IPS DF 4.7 (cell line): ENCODE data around the gene ZBTB44.
"Not testable (repeated sequence)": the region's sequence is repeated elsewhere in the genome, so short reads cannot be mapped to it uniquely, and the experiment has no call there.

Source experiments
- DNase-seq: peaks from one replicate; pipeline ENCODE4 v3.0.0-alpha.2; 2013; ENCODE audit warnings: low spot score; ENCODE audit errors: extremely low read depth

Gene ZBTB44, protein sequence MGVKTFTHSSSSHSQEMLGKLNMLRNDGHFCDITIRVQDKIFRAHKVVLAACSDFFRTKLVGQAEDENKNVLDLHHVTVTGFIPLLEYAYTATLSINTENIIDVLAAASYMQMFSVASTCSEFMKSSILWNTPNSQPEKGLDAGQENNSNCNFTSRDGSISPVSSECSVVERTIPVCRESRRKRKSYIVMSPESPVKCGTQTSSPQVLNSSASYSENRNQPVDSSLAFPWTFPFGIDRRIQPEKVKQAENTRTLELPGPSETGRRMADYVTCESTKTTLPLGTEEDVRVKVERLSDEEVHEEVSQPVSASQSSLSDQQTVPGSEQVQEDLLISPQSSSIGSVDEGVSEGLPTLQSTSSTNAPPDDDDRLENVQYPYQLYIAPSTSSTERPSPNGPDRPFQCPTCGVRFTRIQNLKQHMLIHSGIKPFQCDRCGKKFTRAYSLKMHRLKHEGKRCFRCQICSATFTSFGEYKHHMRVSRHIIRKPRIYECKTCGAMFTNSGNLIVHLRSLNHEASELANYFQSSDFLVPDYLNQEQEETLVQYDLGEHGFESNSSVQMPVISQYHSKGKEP

DNA sequence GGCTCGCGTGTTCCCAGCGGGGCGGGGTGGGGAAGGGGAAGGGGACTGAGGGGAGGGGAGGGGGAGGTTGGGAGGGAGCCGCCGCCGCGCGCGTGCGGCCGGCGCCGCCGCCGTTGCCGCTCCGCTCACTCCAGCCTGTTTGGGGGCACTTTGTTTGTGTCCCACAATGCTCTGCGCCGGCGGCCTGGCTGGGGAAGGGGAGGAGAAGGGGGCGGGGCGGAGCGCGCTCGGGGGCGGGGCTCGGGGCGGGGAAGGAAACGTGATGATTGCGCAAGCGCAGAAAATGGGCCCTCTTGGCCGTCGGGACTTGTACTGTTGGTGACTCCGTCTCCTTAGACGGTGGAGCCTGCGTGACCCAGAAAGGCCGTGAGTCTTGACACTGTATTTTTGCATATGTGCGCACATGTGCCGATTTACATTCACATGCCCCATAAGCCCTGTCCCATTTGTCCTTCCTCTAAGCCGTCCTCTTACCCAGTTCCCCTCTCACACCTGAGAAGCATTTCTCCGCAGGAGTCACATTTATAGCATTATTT lies at the start of gene ZBTB44:
TSS of gene ZBTB44 (minus strand) at position 168 of the 536 bp plus-strand sequence. CDS start 53,044 bp downstream, outside the sequence.
- no peak for DNase-seq

DNA sequence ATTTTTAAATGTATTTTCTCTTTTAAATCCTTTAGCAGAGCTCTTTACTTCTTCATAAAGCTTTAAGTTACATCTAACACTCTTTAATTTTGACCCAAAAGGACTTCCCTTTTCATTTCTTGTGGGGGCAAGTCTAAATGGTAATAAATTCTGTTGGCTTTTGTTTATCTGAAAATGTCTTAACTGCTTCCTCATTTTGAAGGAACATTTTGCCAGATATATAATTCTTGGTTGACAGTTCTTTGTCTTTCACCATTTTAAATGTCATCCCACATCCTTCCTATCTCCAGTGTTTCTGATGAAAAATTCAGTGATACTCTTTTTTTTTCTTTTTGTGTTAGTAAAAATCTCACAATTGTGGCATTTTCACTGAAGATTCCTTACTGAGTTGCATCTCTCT lies 44.7 kb upstream of the ZBTB44 start:
- no peak for DNase-seq

DNA sequence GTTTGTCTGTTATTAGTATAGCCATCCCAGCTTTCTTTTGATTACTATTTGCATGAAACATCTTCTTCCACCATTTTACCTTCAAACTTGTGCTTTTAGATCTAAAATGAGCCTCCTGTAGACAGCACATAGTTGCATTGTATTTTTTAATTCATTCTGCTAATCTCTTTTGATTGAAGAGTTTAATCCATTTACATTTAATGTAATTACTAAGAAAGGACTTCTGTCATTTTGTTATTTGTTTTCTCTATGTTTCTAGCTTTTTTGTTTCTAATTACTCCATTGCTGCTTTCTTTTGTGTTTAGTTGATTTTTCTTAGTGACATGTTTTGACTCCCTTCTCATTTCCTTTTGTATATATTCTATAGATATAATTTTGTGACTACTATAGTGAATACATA lies 43.7 kb upstream of the ZBTB44 start:
- no peak for DNase-seq

- no peak for DNase-seq
Measured at GRCh38 chr11:130347261-130347660, 32.5 kb upstream of the ZBTB44 start.

DNA sequence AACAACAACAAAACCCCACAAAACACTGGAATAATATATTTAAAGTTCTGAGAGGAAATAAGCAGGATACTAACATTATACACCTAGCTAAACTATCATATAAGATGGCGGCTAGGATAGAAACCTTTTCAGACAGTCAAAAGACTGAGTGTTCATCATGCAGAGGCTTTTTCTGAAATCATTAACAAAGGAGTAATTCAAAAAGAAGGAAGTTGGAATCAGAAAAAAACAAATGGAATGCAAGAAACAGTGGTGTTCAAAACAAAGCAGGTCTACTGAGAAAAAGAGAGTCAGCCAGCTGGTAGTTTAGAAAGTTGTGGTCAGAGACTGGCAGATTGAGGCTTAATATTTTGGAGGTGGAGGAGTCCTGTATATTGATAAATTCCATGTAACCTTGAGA lies 30.1 kb upstream of the ZBTB44 start:
- DNase-seq, result no peak

GRCh38 chr11:130340671-130341319 lies 26.1 kb upstream of the ZBTB44 start:
- no peak for DNase-seq

GRCh38 chr11:130338667-130339066 lies 23.9 kb upstream of the ZBTB44 start:
- DNase-seq, result no peak

- DNase-seq, result no peak
Measured at GRCh38 chr11:130337281-130338089, 22.8 kb upstream of the ZBTB44 start.

GRCh38 chr11:130331397-130331796 lies 16.7 kb upstream of the ZBTB44 start:
- not testable (repeated sequence) for DNase-seq

DNA sequence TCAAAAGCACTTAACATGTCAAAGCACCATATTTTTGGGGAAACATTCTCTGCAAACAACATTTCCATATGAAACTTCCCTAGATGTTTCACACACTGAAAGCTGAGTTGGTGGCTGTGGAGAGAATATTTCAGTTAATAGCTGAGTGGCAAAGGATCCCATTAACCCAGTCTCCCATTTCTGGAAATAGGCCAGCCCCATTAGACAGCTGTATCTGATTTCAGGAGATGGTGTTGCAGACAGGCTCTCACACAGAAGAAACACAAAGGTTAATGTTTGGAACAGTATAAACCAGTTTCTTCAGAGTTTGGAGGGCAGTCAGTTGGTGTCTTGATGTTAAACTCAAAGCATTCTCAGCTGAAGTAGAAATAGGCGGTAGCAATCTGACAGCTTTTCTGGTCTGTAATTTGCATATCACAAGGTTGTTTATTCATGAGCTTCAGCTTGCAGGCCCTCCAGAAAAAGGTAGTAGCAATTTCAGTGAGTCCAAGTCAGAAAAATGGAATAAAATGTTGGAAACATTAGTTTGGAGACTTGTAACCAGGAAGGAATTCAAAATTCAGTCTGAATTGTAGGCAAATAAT lies 15.5 kb upstream of the ZBTB44 start:
- DNase-seq, result no peak

GRCh38 chr11:130328420-130328819 lies 13.7 kb upstream of the ZBTB44 start:
- DNase-seq, result no peak

DNA sequence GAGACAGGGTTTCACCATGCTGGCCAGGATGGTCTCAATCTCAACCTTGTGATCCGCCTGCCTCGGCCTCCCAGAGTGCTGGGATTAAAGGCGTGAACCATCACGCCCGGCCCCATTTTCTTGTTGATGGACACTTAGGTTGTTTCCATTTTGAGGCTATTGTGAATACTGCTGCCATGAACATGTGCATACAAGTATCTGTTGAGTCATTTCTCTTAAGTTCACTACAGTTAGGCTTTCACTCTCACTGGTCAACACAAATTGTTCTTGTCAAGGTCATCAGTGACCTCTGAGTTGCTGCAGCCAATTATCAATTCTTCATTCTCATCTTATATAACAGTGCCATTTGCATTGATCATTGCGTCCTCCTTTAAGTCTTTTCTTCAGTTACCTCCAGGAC lies 13.0 kb upstream of the ZBTB44 start:
- no peak for DNase-seq

- DNase-seq, result no peak
Measured at GRCh38 chr11:130325691-130326090, 11.0 kb upstream of the ZBTB44 start.

DNA sequence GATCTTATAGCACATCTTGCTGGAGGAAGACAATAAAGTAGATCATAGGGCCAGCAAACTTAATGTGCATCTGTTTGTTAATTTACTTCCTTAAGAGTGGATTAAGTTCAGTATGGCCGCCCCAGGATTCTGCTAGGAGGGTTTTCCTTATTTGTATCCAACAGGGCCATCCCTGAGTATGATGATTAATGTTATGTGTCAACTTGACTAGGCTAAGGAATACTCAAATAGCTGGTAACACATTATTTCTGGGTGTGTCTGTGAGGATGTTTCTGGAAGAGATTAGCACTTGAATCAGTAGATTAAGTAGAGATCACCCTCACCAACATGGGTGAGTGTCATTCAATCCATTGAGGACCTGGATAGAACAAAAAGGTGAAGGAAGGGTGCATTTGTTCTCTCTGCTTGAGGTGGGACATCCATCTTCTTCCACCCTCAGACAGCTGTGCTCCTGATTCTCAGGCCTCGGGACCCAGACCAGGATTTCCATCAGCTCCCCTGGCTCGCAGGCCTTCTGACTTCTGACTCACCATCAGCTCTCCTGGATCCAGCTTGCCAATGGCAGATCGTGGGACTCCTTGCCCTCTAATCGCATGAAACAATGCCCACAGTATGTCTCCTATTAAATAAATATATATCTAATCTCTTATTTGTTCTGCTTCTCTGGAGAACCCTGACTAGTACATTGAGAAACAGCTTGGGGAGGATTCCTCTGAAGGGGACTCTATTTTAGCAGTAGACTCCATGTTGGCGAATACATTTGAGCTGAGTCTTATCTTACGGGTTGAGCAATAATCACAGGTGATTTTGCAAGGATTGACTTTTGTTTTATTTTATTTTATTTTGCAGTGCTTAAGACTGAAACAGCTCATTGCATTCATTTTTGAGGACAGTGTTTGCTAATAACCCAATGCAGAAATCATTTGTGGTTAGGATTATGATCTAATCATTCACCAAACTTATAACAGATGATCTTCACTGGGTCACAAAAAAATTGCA lies 9.0 kb upstream of the ZBTB44 start:
- no peak for DNase-seq

DNA sequence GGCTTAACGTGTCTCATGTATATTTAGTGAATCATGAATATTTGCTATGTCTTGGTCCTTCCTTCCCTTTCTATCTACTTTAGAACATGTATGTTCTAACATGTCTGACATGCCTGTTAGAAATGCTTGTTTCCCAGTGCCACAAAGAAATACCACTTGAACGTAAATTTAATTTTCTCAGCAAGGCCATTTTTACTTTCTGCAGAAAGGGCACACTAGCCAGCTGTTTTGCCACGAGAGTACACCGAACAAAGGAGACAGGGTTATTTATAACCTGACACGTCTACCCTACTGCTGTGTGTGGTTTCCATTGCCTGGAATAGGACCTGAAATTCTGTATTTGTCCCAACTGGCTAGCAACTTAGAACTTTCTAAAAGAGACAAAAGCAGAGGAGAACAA lies 7.4 kb upstream of the ZBTB44 start:
- DNase-seq, result no peak

DNA sequence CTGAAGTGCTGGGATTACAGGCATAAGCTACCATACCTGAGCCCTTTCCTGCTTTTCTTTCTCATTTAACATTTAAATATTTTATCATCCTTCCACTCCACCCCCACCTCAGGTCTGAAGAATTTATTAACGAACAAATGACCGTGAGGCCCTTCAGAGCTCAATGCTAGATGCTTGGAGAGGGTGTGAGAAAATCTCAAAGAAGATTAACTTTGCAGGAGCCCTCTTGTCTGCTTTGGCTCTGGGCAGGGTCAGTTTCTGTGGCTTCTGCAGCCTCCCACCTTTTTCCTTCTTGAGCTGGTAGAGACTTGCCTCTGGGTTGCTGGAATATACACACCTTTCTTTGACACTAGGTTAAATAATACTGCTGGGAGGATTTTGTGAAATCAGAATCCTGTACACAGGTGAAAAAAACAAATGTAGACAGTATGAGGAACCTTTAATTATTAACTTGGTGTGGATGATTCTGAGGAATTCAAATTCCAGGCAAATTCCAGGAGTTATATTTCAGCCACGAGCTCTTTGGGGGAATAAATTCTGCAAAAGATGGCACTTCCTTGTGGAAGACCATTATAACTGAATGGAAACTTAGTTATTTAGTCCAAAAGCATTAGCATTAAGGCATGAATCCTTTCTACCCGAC lies 3.4 kb upstream of the ZBTB44 start:
- no peak for DNase-seq

DNA sequence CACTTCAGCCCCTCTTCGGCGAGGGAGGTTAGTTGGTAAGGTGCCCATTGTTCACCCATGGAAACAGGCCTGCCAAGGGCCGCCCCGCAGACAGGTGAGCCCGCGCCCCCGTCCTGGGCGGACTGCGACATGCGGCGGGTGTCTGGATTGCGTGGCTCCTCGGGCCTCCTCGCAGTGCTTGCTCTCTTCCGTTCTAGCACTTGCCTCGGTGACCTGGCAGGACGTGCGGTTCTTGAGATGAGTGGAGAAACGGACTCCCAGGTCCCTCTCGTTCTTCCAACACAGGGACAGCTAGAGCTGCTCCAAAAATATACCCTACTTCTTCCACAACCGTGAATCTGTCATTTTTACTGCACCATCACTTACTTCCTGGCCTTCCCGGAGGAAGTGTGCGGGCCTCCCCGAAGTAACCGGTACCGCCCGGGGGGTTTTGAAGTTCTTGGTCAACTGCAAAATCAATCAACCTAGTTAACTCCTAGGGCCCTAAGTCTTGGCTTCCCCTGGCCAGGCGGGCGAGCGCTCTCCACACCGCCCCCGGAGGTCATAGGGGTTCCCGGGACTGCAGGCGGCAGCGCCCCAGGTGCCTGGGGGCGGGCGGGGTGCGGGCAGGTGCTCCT lies 745 bp upstream of the ZBTB44 start:
- no peak for DNase-seq

DNA sequence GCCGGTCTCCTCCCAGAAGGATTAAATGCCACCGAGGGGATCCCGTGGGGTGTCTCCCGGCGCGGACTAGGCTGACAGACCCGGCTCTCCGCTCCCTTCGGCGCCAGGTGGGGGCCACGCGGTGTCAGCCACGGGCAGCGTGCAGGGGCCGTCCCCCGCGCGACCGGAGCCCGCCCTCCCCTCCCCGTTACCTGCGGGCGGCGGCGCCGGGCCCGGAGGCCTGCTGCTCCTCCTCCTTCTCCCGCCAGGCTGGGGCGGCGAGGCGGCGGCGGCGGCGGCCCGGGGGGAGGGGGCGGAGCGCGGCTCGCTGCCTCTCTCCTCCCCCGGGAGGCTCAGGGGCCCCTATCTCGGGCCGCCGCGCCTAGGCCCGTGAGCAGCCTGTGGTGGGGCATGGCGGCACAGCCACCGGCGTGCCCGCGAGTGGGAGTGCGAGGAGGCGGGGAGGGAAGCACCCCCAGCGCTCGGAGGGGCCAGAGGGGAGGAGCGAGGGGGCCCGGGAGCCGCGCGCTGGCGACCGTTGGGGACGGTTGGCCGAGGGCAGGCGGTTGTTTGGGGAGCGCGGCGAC lies 450 bp downstream of the ZBTB44 start:
- no peak for DNase-seq
